Astrocyte (in vitro differentiated cells and primary cell): ENCODE results near the gene ZNF385B. TPM values are rescaled to one million over a fixed set of nuclear protein-coding genes. Genes with fewer than 3 reads are reported as not detected.
"Not testable (repeated sequence)": the region's sequence is repeated elsewhere in the genome, so short reads cannot be mapped to it uniquely, and the experiment has no call there.

Source experiments
- DNase-seq: peaks from one replicate; pipeline ENCODE4 v3.0.0-alpha.2; 2010; ENCODE audit warnings: low read depth
- FAIRE-seq: peaks from 2 replicates; lab custom pipeline; 2011; peaks lifted over from hg19 to GRCh38; lab: Jason Lieb, UNC
- H2AFZ ChIP-seq: 2 replicates; pipeline ENCODE4 v1.6.0; 2012; ENCODE audit warnings: low read depth, low read length, inconsistent platforms
- H3K27ac ChIP-seq: 2 replicates; pipeline ENCODE4 v1.5.1; 2011; ENCODE audit warnings: low read depth, low read length, inconsistent platforms
- H3K27me3 ChIP-seq: 2 replicates; pipeline ENCODE4 v1.6.0; 2011; ENCODE audit warnings: low read length, inconsistent platforms; ENCODE audit not compliant: insufficient read depth
- H3K36me3 ChIP-seq: 2 replicates; pipeline ENCODE4 v1.5.1; 2011; ENCODE audit warnings: low read length, inconsistent platforms; ENCODE audit not compliant: insufficient read depth
- H3K4me1 ChIP-seq: 2 replicates; pipeline ENCODE4 v1.5.1; 2011; ENCODE audit warnings: low read length, inconsistent platforms; ENCODE audit not compliant: insufficient read depth
- H3K4me2 ChIP-seq: 2 replicates; pipeline ENCODE4 v1.6.0; 2012; ENCODE audit warnings: low read length, inconsistent platforms
- H3K4me3 ChIP-seq: 2 replicates; pipeline ENCODE4 v1.5.1; 2011; ENCODE audit warnings: low read depth, mild to moderate bottlenecking, low read length, inconsistent platforms; ENCODE audit not compliant: insufficient read depth
- H3K79me2 ChIP-seq: 2 replicates; pipeline ENCODE4 v1.6.0; 2012; ENCODE audit warnings: mild to moderate bottlenecking, low read length, inconsistent platforms; ENCODE audit not compliant: insufficient read depth
- H3K9ac ChIP-seq: 2 replicates; pipeline ENCODE4 v1.6.0; 2012; ENCODE audit warnings: mild to moderate bottlenecking, low read length, inconsistent platforms
- H3K9me3 ChIP-seq: 2 replicates; pipeline ENCODE4 v1.5.1; 2012; ENCODE audit warnings: low read depth, mild to moderate bottlenecking, low read length, inconsistent platforms; ENCODE audit not compliant: insufficient read depth
- H4K20me1 ChIP-seq: 2 replicates; pipeline ENCODE4 v1.6.0; 2012; ENCODE audit warnings: low read length, inconsistent platforms; ENCODE audit not compliant: insufficient read depth
- H3K27ac Mint-ChIP-seq: one replicate; pipeline ENCODE4 v1.8.0; 2021; ENCODE audit warnings: mild to moderate bottlenecking, mixed read lengths; ENCODE audit not compliant: unreplicated experiment
- H3K27me3 Mint-ChIP-seq: one replicate; pipeline ENCODE4 v1.8.0; 2021; ENCODE audit warnings: low read depth, mixed read lengths; ENCODE audit not compliant: unreplicated experiment
- H3K36me3 Mint-ChIP-seq: one replicate; pipeline ENCODE4 v1.8.0; 2021; ENCODE audit warnings: low read depth, mixed read lengths; ENCODE audit not compliant: unreplicated experiment
- H3K4me1 Mint-ChIP-seq: one replicate; pipeline ENCODE4 v1.8.0; 2021; ENCODE audit warnings: low read depth, mixed read lengths; ENCODE audit not compliant: unreplicated experiment
- H3K4me3 Mint-ChIP-seq: one replicate; pipeline ENCODE4 v1.8.0; 2021; ENCODE audit warnings: mild to moderate bottlenecking, moderate library complexity, mixed read lengths; ENCODE audit not compliant: unreplicated experiment
- H3K9me3 Mint-ChIP-seq: one replicate; pipeline ENCODE4 v1.8.0; 2021; ENCODE audit warnings: mild to moderate bottlenecking, mixed read lengths; ENCODE audit not compliant: unreplicated experiment
- EZH2 ChIP-seq: IDR thresholded peaks from 2 replicates; pipeline ENCODE4 v1.6.1; 2012; ENCODE audit warnings: mild to moderate bottlenecking, low read length, inconsistent platforms; ENCODE audit not compliant: insufficient read depth
- total RNA-seq: library from RNA; stranded (reverse); gene quantifications from 2 replicates; pipeline ENCODE4 v1.2.1, GENCODE V29; 2021
- TF ChIP-seq, protein P1 (sequence below): IDR thresholded peaks from 2 replicates; pipeline ENCODE4 v1.5.1; 2011; ENCODE audit warnings: low read depth, mild to moderate bottlenecking, inconsistent platforms, low read length, moderate library complexity; ENCODE audit not compliant: insufficient read depth

Gene ZNF385B
- total RNA-seq, 1 donor from 2014 or later = 0.27 TPM

- no peaks in the 10 kb centered on the region for H3K9me3 ChIP-seq
- no peaks in the 10 kb centered on the region for H3K79me2 ChIP-seq
- Mint-ChIP-seq H3K27me3 (no peaks in the 10 kb centered on the region), H3K27ac (no peak overlapping the region), H3K9me3 (no peaks in the 10 kb centered on the region), H3K4me1 (no peaks in the 10 kb centered on the region), H3K4me3 (no peak overlapping the region), H3K36me3 (no peaks in the 10 kb centered on the region)
- DNase-seq = no peak
- TF ChIP-seq EZH2 = no peak
- TF ChIP-seq, protein P1, sequence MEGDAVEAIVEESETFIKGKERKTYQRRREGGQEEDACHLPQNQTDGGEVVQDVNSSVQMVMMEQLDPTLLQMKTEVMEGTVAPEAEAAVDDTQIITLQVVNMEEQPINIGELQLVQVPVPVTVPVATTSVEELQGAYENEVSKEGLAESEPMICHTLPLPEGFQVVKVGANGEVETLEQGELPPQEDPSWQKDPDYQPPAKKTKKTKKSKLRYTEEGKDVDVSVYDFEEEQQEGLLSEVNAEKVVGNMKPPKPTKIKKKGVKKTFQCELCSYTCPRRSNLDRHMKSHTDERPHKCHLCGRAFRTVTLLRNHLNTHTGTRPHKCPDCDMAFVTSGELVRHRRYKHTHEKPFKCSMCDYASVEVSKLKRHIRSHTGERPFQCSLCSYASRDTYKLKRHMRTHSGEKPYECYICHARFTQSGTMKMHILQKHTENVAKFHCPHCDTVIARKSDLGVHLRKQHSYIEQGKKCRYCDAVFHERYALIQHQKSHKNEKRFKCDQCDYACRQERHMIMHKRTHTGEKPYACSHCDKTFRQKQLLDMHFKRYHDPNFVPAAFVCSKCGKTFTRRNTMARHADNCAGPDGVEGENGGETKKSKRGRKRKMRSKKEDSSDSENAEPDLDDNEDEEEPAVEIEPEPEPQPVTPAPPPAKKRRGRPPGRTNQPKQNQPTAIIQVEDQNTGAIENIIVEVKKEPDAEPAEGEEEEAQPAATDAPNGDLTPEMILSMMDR = no peak
- no peak overlapping the region for H3K4me3 ChIP-seq
- H4K20me1 ChIP-seq = no peaks in the 10 kb centered on the region
- peak; percentile 20 for FAIRE-seq
- no peak overlapping the region for H3K4me2 ChIP-seq
- H3K27me3 ChIP-seq = no peaks in the 10 kb centered on the region
- no peak overlapping the region for H3K9ac ChIP-seq
- no peak overlapping the region for H2AFZ ChIP-seq
- H3K36me3 ChIP-seq = no peaks in the 10 kb centered on the region
- no peaks in the 10 kb centered on the region for H3K4me1 ChIP-seq
- H3K27ac ChIP-seq = no peak overlapping the region
Measured at GRCh38 chr2:179636100-179636980, 225.1 kb downstream of the ZNF385B start.

DNA sequence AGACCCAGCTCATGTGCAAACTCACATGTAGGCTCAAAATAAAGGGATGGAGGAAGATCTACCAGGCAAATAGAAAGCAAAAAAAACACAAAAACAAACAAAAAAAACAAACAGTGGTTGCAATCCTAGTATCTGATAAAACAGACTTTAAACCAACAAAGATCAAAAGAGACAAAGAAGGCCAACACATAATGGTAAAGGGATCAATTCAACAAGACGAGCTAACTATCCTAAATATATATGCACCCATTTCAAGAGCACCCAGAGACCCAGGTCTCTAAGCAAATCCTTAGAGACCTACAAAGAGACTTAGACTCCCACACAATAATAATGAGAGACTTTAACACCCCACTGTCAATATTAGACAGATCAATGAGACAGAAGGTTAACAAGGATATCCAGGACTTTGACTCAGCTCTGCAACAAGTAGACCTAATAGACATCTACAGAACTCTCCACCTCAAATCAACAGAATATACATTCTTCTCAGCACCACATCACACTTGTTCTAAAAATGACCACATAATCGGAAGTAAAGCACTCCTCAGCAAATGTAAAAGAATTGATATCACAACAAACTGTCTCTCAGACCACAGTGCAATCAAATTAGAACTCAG lies 229.5 kb downstream of the ZNF385B start:
- not testable (repeated sequence) for H3K27ac ChIP-seq, H3K36me3 ChIP-seq, H3K36me3 Mint-ChIP-seq, DNase-seq, H3K27me3 Mint-ChIP-seq, H3K9me3 ChIP-seq, H3K4me2 ChIP-seq, H3K9me3 Mint-ChIP-seq, H4K20me1 ChIP-seq, H3K27ac Mint-ChIP-seq, H3K79me2 ChIP-seq, H3K4me1 Mint-ChIP-seq, H3K4me3 ChIP-seq, H3K4me1 ChIP-seq, H2AFZ ChIP-seq, H3K4me3 Mint-ChIP-seq, H3K27me3 ChIP-seq, FAIRE-seq, H3K9ac ChIP-seq

GRCh38 chr2:179629776-179630175 lies 231.6 kb downstream of the ZNF385B start:
- not testable (repeated sequence) for H3K4me2 ChIP-seq, H3K9ac ChIP-seq, H3K27ac ChIP-seq, FAIRE-seq, H3K4me1 Mint-ChIP-seq, H3K4me3 Mint-ChIP-seq, H3K27me3 ChIP-seq, H3K79me2 ChIP-seq, H3K9me3 Mint-ChIP-seq, H2AFZ ChIP-seq, H3K27ac Mint-ChIP-seq, H4K20me1 ChIP-seq, H3K36me3 ChIP-seq, H3K4me3 ChIP-seq, H3K27me3 Mint-ChIP-seq, H3K4me1 ChIP-seq, DNase-seq, H3K36me3 Mint-ChIP-seq, H3K9me3 ChIP-seq
